H9 (cell line): ENCODE measurements around the gene ASB16. TPM values are rescaled to one million over a fixed set of nuclear protein-coding genes. Genes with fewer than 3 reads are reported as not detected.
A peak's percentile ranks its signal among the peaks of the same experiment; 100 is the strongest.

Source experiments
- DNase-seq: peaks from one replicate; pipeline ENCODE4 v3.0.0-alpha.2; 2017
- H2AFZ ChIP-seq: one replicate; pipeline ENCODE4 v1.6.1; 2013; ENCODE audit warnings: mild to moderate bottlenecking, low read length, control low read depth, moderate library complexity
- H2AK5ac ChIP-seq: 2 replicates; pipeline ENCODE4 v1.6.1; 2013; ENCODE audit warnings: low read length, control low read depth, mixed read lengths; ENCODE audit not compliant: insufficient read length
- H2BK120ac ChIP-seq: one replicate; pipeline ENCODE4 v1.6.1; 2013; ENCODE audit warnings: low read depth, mild to moderate bottlenecking, low read length, control low read depth, inconsistent platforms; ENCODE audit not compliant: poor library complexity, severe bottlenecking
- H2BK12ac ChIP-seq: 2 replicates; pipeline ENCODE4 v1.6.1; 2013; ENCODE audit warnings: low read length, control low read depth, mixed read lengths, low read depth; ENCODE audit not compliant: insufficient read length
- H2BK15ac ChIP-seq: 2 replicates; pipeline ENCODE4 v1.6.1; 2013; ENCODE audit warnings: low read depth, low read length, control low read depth
- H2BK20ac ChIP-seq: one replicate; pipeline ENCODE4 v1.6.1; 2013; ENCODE audit warnings: low read depth, mild to moderate bottlenecking, low read length, control low read depth, inconsistent platforms; ENCODE audit not compliant: poor library complexity, severe bottlenecking
- H2BK5ac ChIP-seq: 2 replicates; pipeline ENCODE4 v1.6.1; 2013; ENCODE audit warnings: low read length, control low read depth, mixed read lengths; ENCODE audit not compliant: insufficient read length
- H3K14ac ChIP-seq: 2 replicates; pipeline ENCODE4 v1.6.1; 2013; ENCODE audit warnings: low read length, control low read depth; ENCODE audit not compliant: insufficient read depth
- H3K18ac ChIP-seq: 2 replicates; pipeline ENCODE4 v1.6.1; 2013; ENCODE audit warnings: low read depth, mild to moderate bottlenecking, mixed read lengths, low read length, control low read depth; ENCODE audit not compliant: insufficient read length
- H3K23ac ChIP-seq: 2 replicates; pipeline ENCODE4 v1.6.1; 2013; ENCODE audit warnings: low read length, control low read depth, mixed read lengths, low read depth; ENCODE audit not compliant: insufficient read length
- H3K23me2 ChIP-seq: 2 replicates; pipeline ENCODE4 v1.6.1; 2013; ENCODE audit warnings: low read depth, mild to moderate bottlenecking, mixed read lengths, low read length, control low read depth; ENCODE audit not compliant: insufficient read length, poor library complexity, severe bottlenecking
- H3K27ac ChIP-seq: 2 replicates; pipeline ENCODE4 v1.5.1; 2013; ENCODE audit warnings: low read length, control low read depth, mixed read lengths, low read depth; ENCODE audit not compliant: insufficient read length
- H3K27me3 ChIP-seq: 2 replicates; pipeline ENCODE4 v1.6.1; 2013; ENCODE audit warnings: low read length, control low read depth, inconsistent platforms; ENCODE audit not compliant: insufficient read depth
- H3K4ac ChIP-seq: 2 replicates; pipeline ENCODE4 v1.6.1; 2013; ENCODE audit warnings: low read depth, mild to moderate bottlenecking, control low read depth, inconsistent platforms, low read length, moderate library complexity
- H3K4me1 ChIP-seq: 2 replicates; pipeline ENCODE4 v1.6.1; 2013; ENCODE audit warnings: low read length, control low read depth, inconsistent platforms; ENCODE audit not compliant: insufficient read depth
- H3K4me2 ChIP-seq: 2 replicates; pipeline ENCODE4 v1.6.1; 2013; ENCODE audit warnings: low read length, control low read depth, mixed read lengths; ENCODE audit not compliant: insufficient read length, insufficient read depth
- H3K56ac ChIP-seq: 2 replicates; pipeline ENCODE4 v1.6.1; 2013; ENCODE audit warnings: low read depth, mild to moderate bottlenecking, mixed read lengths, low read length, control low read depth; ENCODE audit not compliant: insufficient read length
- H3K79me1 ChIP-seq: 2 replicates; pipeline ENCODE4 v1.6.1; 2013; ENCODE audit warnings: low read depth, mild to moderate bottlenecking, moderate library complexity, low read length, control low read depth, inconsistent platforms; ENCODE audit not compliant: insufficient read depth, poor library complexity, severe bottlenecking
- H3K79me2 ChIP-seq: 2 replicates; pipeline ENCODE4 v1.6.1; 2013; ENCODE audit warnings: low read length, control low read depth, inconsistent platforms; ENCODE audit not compliant: insufficient read depth
- H3K9ac ChIP-seq: 2 replicates; pipeline ENCODE4 v1.6.1; 2013; ENCODE audit warnings: low read length, control low read depth, mixed read lengths; ENCODE audit not compliant: insufficient read length; ENCODE audit errors: extremely low read depth
- H3K9me3 ChIP-seq: one replicate; pipeline ENCODE4 v1.6.1; 2013; ENCODE audit warnings: low read depth, low read length, inconsistent platforms; ENCODE audit not compliant: control insufficient read depth
- H3T11ph ChIP-seq: one replicate; pipeline ENCODE4 v1.6.1; 2013; ENCODE audit warnings: mild to moderate bottlenecking, low read length, control low read depth, inconsistent platforms
- H4K20me1 ChIP-seq: one replicate; pipeline ENCODE4 v1.6.1; 2013; ENCODE audit not compliant: control insufficient read depth, insufficient read length, insufficient read depth
- H4K5ac ChIP-seq: 2 replicates; pipeline ENCODE4 v1.6.1; 2013; ENCODE audit warnings: low read depth, mild to moderate bottlenecking, mixed read lengths, low read length, control low read depth; ENCODE audit not compliant: insufficient read length
- H4K8ac ChIP-seq: replicated peaks from 2 replicates; pipeline ENCODE4 v1.6.1; 2013; ENCODE audit warnings: low read length, control low read depth, mixed read lengths, low read depth; ENCODE audit not compliant: insufficient read length
- H4K91ac ChIP-seq: 2 replicates; pipeline ENCODE4 v1.6.1; 2013; ENCODE audit warnings: low read depth, mild to moderate bottlenecking, moderate library complexity, mixed read lengths, low read length, control low read depth; ENCODE audit not compliant: insufficient read length
- H3K27ac Mint-ChIP-seq, 3 experiments: 2 replicates in 2 of 3; 3 replicates in 1 of 3; pipeline ENCODE4 v1.8.0; 2020 to 2021; ENCODE audit warnings: mixed read lengths in 3 of 3, mild to moderate bottlenecking in 1 of 3, moderate library complexity in 1 of 3
- H3K27me3 Mint-ChIP-seq: 2 replicates; pipeline ENCODE4 v1.8.0; 2021; ENCODE audit warnings: low read depth, mild to moderate bottlenecking, moderate library complexity, mixed read lengths
- H3K36me3 Mint-ChIP-seq, 3 experiments: 2 replicates in 2 of 3; 3 replicates in 1 of 3; pipeline ENCODE4 v1.8.0; 2020 to 2021; ENCODE audit warnings: low read depth in 3 of 3, mixed read lengths in 3 of 3; ENCODE audit not compliant: insufficient read depth in 1 of 3
- H3K4me1 Mint-ChIP-seq, 2 experiments: 2 replicates each; pipeline ENCODE4 v1.8.0; 2020; ENCODE audit warnings: mixed read lengths in 2 of 2
- H3K4me3 Mint-ChIP-seq, 2 experiments: 2 replicates in 1 of 2; 3 replicates in 1 of 2; pipeline ENCODE4 v1.8.0; 2020 to 2021; ENCODE audit warnings: mild to moderate bottlenecking in 2 of 2, mixed read lengths in 2 of 2, moderate library complexity in 1 of 2
- H3K9me3 Mint-ChIP-seq, 2 experiments: 2 replicates in 1 of 2; 3 replicates in 1 of 2; pipeline ENCODE4 v1.8.0; 2020; ENCODE audit warnings: mild to moderate bottlenecking in 2 of 2, mixed read lengths in 2 of 2, moderate library complexity in 1 of 2
- CTCF ChIP-seq: fragments of 200-600 bp; sonication (generic); conservative IDR thresholded peaks from 3 replicates; pipeline ENCODE4 v1.8.0; 2021; ENCODE audit warnings: antibody characterized with exemption, mild to moderate bottlenecking
- WGBS: extraction: QIAGEN DNeasy Blood & Tissue Kit; methylation state at CpG from one replicate; pipeline ENCODE4 v1.1.7; 2013; ENCODE audit warnings: missing lambda C conversion rate, low lambda C conversion rate, mixed read lengths; ENCODE audit not compliant: insufficient read length; ENCODE audit errors: extremely low coverage; 5-methylcytosine and 5-hydroxymethylcytosine counted together
- total RNA-seq: library from RNA; stranded (reverse); gene quantifications from 2 replicates; pipeline ENCODE4 v1.2.1, GENCODE V29; 2021

Gene ASB16
- total RNA-seq, 1 experiment from 2014 or later: 0.90 TPM

- Mint-ChIP-seq H3K27ac (peak overlapping the region in 1 of 3 experiments; percentile 49; a peak in 2 of 7 replicates), H3K9me3 (no peaks in the 10 kb centered on the region), H3K36me3 (peaks cover 24 to 43% (median 42%) of the 10 kb centered on the region in 3 experiments; a peak in 6 of 7 replicates), H3K27me3 (no peaks in the 10 kb centered on the region; the same call in 1 of the 2 replicates), H3K4me3 (peak overlapping the region; percentile 77 to 81), H3K4me1 (peaks cover 27% of the 10 kb centered on the region in 2 experiments)
- Histone ChIP-seq H2BK5ac (no peak overlapping the region), H2BK12ac (no peak overlapping the region), H3K4me1 (0 out of 2 replicates have a peak, but pooled peaks cover 2% of the 10 kb centered on the region), H4K91ac (no peak overlapping the region), H3K79me1 (no peaks in the 10 kb centered on the region), H3K27ac (no peak overlapping the region), H3T11ph (no peak overlapping the region), H3K18ac (no peak overlapping the region), H3K23me2 (peaks cover 6% of the 10 kb centered on the region), H2AFZ (no peak overlapping the region), H3K23ac (no peak overlapping the region), H2BK120ac (no peak overlapping the region), H3K14ac (no peak overlapping the region), H3K79me2 (peaks cover 4% of the 10 kb centered on the region; the same call in 1 of the 2 replicates), H4K8ac (no peak overlapping the region), H3K9me3 (no peaks in the 10 kb centered on the region), H3K4me2 (peak overlapping the region; percentile 47), H3K9ac (peak overlapping the region; percentile 54), H4K20me1 (no peaks in the 10 kb centered on the region), H2BK15ac (no peak overlapping the region), H2AK5ac (no peak overlapping the region), H3K4ac (no peak overlapping the region), H3K27me3 (no peaks in the 10 kb centered on the region), H2BK20ac (no peak overlapping the region), H4K5ac (no peak overlapping the region), H3K56ac (no peak overlapping the region)
- peak; percentile 80 for DNase-seq
- no peak for TF ChIP-seq CTCF
- WGBS: no CpG with 5 or more reads among the region's 68 CpGs
Observed at GRCh38 chr17:44198721-44199552, 28.4 kb downstream of the ASB16 start.
